HG03097 (cell line): ENCODE measurements around the gene C20orf144.

Source experiments
- ATAC-seq: cut with Tn5 transposase; IDR thresholded peaks from one replicate; pipeline ENCODE4 v1.9.1; 2021; ENCODE audit not compliant: unreplicated experiment, low FRiP score

The C20orf144 gene

GRCh38 chr20:33664085-33664761, 2.1 kb downstream of the C20orf144 start:
- no peak for ATAC-seq

- ATAC-seq = no peak
Observed at GRCh38 chr20:33664762-33665144, 2.6 kb downstream of the C20orf144 start.

GRCh38 chr20:33666293-33667244, 4.4 kb downstream of the C20orf144 start, which contains the start of gene ACTL10:
Gene ACTL10, plus strand, starts transcription at chr20:33666943. Its CDS starts 555 bp downstream, at chr20:33667498.
- ATAC-seq = peak; percentile 56

GRCh38 chr20:33667245-33667675, 5.1 kb downstream of the C20orf144 start:
- peak; percentile 7 for ATAC-seq

- peak; percentile 30 for ATAC-seq
Observed at GRCh38 chr20:33667676-33668465, 5.7 kb downstream of the C20orf144 start.

- no peak for ATAC-seq
Observed at GRCh38 chr20:33668466-33669155, 6.5 kb downstream of the C20orf144 start.

GRCh38 chr20:33669224-33669623, 7.1 kb downstream of the C20orf144 start:
- no peak for ATAC-seq

GRCh38 chr20:33669873-33670640, 7.9 kb downstream of the C20orf144 start:
- no peak for ATAC-seq

GRCh38 chr20:33670715-33671499, 8.8 kb downstream of the C20orf144 start:
- ATAC-seq = no peak

GRCh38 chr20:33671573-33672288, 9.6 kb downstream of the C20orf144 start:
- ATAC-seq = no peak

- ATAC-seq = no peak
Observed at GRCh38 chr20:33672426-33673113, 10.4 kb downstream of the C20orf144 start.

GRCh38 chr20:33673114-33673409, 10.9 kb downstream of the C20orf144 start:
- ATAC-seq = no peak

- no peak for ATAC-seq
Observed at GRCh38 chr20:33673410-33674293, 11.5 kb downstream of the C20orf144 start.

- ATAC-seq = peak; percentile 41
Observed at GRCh38 chr20:33674294-33675135, 12.4 kb downstream of the C20orf144 start, which contains the start of gene NECAB3. Gene NECAB3, minus strand, starts transcription at chr20:33674428. Its CDS starts 76 bp downstream, at chr20:33674352.

- ATAC-seq = no peak
Observed at GRCh38 chr20:33675136-33675959, 13.2 kb downstream of the C20orf144 start.
